Measurements from ENCODE around the gene SORCS3. TPM values are rescaled to one million over a fixed set of nuclear protein-coding genes. Genes with fewer than 3 reads are reported as not detected.

SORCS3 gene
- total RNA-seq, 1 donor from 2014 or later = not detected

GRCh38 chr10:105170521-105170920 is 529.4 kb downstream of the SORCS3 start:
- no peak for DNase-seq (ENCODE audit: low read depth)

GRCh38 chr10:105171945-105172344 is 530.9 kb downstream of the SORCS3 start:
- no peak for DNase-seq (ENCODE audit: low read depth)

- DNase-seq (ENCODE audit: low read depth) = no peak
These were observed 540.5 kb downstream of the SORCS3 start for GRCh38 chr10:105181626-105182025.

- no peak for DNase-seq (ENCODE audit: low read depth)
These were observed 542.4 kb downstream of the SORCS3 start for GRCh38 chr10:105183536-105183935.

- no peak for DNase-seq (ENCODE audit: low read depth)
These were observed 544.1 kb downstream of the SORCS3 start for GRCh38 chr10:105185161-105185560.

GRCh38 chr10:105187243-105187642 is 546.2 kb downstream of the SORCS3 start:
- peak; percentile 41 for DNase-seq (ENCODE audit: low read depth)

- DNase-seq (ENCODE audit: low read depth) = peak; percentile 6
These were observed 547.8 kb downstream of the SORCS3 start for GRCh38 chr10:105188737-105189462.

- no peak for DNase-seq (ENCODE audit: low read depth)
These were observed 548.3 kb downstream of the SORCS3 start for GRCh38 chr10:105189463-105189800.

GRCh38 chr10:105192146-105192545 is 551.1 kb downstream of the SORCS3 start:
- DNase-seq (ENCODE audit: low read depth) = no peak

- DNase-seq (ENCODE audit: low read depth) = no peak
These were observed 551.8 kb downstream of the SORCS3 start for GRCh38 chr10:105192861-105193260.

- no peak for DNase-seq (ENCODE audit: low read depth)
These were observed 554.7 kb downstream of the SORCS3 start for GRCh38 chr10:105195831-105196230.

- DNase-seq (ENCODE audit: low read depth) = no peak
These were observed 556.7 kb downstream of the SORCS3 start for GRCh38 chr10:105197598-105198364.

GRCh38 chr10:105206616-105207015 is 565.5 kb downstream of the SORCS3 start:
- no peak for DNase-seq (ENCODE audit: low read depth)

GRCh38 chr10:105207476-105207995 is 566.4 kb downstream of the SORCS3 start:
- DNase-seq (ENCODE audit: low read depth) = no peak

GRCh38 chr10:105210546-105210945 is 569.5 kb downstream of the SORCS3 start:
- DNase-seq (ENCODE audit: low read depth) = no peak

GRCh38 chr10:105237685-105238084 is 596.6 kb downstream of the SORCS3 start:
- DNase-seq (ENCODE audit: low read depth) = no peak

GRCh38 chr10:105239311-105240219 is 598.5 kb downstream of the SORCS3 start:
- DNase-seq (ENCODE audit: low read depth) = no peak

GRCh38 chr10:105241254-105241653 is 600.2 kb downstream of the SORCS3 start:
- no peak for DNase-seq (ENCODE audit: low read depth)

- no peak for DNase-seq (ENCODE audit: low read depth)
These were observed 602.3 kb downstream of the SORCS3 start for GRCh38 chr10:105243381-105243780.

- DNase-seq (ENCODE audit: low read depth) = no peak
These were observed 602.7 kb downstream of the SORCS3 start for GRCh38 chr10:105243825-105244224.

- no peak for DNase-seq (ENCODE audit: low read depth)
These were observed 606.9 kb downstream of the SORCS3 start for GRCh38 chr10:105247831-105248499.

Measured in myocyte (in vitro differentiated cells).